NCI-H345 (cell line): ENCODE results near the gene COG4.

ENCODE experiments used
- DNase-seq: peaks from one replicate; lab custom pipeline; 2025; lab: John Stamatoyannopoulos, UW

COG4 gene

DNA sequence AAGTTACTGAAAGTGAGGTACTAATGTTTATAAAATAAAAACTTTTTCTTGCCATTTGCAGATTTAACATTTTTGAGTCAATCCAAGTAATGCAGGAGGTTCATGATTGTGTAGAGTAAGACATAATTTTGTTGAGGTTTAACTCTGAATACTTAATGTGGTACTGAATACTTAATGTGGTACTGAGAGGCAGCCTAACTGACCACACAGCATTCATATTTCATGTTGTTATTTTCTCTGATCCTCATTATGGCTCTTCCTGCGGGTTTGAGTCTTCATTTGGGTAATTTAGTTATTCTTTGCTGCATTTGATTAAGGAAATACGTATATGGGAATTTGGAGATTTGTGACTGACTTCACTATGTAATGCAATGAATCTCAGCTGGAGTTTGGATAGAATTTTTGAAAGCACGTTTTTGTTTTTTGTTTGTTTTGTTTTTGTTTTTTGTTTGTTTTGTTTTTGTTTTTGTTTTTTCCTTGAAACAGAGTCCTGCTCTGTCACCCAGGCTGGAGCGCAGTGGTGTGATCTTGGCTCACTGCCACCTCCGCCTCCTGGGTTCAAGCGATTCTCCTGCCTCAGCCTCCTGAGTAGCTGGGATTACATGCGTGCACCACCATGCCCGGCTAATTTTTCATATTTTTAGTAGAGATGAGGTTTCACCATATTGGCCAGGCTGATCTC, 4.1 kb upstream of the COG4 start:
- no peak for DNase-seq

DNA sequence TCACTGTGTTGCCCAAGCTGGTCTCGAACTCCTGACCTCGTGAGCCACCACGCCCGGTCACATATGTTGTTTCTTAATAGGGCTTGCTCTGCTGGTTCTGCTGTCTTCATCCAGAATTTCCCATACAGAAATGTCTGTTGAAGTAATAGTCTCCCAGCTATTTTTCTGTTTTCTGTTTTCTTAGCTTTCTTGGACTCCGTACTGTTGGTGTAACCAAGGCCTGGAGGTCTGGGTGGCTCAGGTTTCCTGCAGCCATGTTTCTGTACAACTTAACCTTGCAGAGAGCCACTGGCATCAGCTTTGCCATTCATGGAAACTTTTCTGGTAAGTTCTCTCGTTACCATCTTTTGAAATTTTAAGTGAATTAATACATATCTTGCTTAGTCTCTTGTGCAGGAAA, 3.0 kb upstream of the COG4 start:
- DNase-seq = no peak

DNA sequence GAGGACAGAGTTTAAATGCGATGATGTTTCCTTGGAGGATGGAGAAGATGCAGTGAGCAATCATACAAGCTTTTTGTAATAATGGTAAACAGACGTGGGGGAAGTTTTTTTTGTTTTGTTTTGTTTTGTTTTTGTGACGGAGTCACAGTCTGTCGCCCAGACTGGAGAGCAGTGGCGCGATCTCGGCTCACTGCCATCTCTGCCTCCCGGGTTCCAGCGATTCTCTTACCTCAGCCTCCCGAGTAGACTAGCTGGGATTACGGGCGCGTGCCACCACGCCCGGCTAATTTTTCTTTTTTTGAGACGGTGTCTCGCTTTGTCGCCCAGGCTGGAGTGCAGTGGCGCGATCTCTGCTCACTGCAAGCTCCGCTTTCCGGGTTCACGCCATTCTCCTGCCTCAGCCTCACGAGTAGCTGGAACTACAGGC, 1.1 kb upstream of the COG4 start:
- DNase-seq = peak; percentile 1

DNA sequence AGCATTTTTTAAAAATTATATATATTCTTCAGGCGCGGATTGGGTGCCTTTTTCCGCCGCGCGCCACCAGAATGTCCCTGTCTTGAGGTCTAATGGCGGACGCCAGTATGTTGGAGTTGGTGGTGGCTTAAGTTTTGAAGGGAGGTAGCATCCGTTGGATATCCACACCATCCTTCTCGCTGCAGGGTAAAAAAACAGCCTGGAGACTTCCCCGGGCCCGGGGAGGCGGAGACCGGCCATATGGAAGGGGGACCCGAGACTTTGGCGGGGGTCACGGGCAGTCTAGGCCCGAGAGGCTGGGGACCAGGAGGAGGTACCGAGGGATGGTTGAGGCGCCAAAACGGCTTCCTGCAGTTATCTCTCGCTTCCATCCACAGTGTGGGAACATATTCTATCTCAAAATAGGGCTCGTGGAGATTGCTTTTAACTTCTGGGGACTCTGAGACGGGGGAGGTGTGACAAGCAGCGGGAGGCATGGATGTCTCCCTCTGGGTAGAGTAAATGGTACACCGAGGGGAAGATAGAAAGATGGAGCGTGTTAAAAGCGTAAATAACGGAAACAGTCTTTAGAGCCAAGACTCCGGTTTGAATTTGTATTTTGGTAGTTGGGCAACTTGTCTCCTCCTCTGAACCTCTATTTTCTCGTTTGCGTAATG, 517 bp upstream of the COG4 start, which contains the start of gene SF3B3:
TSS of gene SF3B3 (plus strand) at position 74 of the 656 bp plus-strand sequence. CDS start 2,841 bp downstream, outside the sequence.
- peak; percentile 71 for DNase-seq

DNA sequence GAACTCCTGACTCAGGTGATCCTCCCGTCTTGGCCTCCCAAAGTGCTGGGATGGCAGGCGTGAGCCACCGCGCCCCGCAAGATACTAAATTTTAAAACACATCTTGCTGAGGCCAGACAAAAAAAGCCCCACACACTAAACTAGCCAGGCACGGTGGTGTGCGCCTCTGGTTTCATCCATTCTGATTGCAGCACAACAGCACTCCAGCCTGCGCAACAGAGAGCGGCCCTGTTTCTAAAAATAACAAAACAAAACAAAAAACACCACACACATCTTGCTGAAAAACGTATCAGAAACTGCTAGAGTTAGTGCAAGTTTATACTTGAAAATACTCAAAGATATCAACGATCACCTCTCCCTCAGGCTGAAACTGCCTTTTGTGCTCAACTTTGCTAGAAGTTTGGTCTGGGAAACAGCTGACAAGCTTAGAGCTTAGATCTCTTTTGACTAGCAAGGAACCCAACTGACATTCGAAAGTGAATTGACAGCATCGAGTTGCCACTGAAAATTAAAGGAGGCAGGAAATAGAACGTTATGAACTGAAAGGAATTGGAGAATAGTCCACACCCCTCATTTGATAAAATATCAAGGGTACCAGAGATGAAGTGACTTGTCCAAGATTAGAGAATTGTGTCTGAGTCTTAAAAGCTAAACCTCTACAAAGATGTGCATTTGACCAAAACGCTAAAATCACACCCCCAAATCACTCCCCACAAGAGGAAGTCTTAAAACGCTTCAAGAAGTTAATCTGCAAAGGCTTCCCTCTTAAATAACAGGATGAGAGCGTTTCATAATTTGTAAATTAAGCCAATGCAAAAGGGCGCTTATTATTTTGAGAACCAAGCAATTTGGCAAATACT, 908 bp downstream of the COG4 start:
- no peak for DNase-seq

DNA sequence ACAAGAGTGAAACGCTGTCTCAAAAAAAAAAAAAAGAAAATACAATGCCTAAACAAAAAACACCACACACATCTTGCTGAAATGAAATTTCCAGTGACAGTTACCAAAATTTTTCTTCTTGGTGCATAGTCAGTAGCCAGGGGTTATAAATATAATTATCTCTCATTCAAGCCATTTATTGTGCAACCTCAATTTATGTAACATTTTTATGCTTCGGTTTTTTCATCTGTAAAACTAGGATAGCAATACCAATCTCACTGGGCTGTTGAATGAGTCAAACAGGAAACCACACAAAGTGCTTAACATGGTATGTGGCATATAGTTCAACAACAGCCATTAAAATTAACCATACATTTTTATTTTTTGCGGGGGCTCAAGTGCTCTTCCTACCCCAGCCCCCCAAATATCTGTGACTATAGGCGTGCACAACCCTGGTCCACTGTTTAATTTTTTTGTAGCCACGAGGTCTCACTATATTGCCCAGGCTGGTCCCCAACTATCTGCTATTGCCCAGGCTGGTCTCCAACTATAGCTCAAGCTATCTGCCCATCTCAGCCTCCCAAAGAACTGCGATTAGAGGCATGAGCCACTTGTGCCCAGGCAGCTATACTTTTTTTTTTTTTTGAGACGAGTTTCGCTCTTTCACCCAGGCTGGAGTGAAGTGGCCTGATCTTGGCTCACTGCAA, 2.6 kb downstream of the COG4 start:
- no peak for DNase-seq

DNA sequence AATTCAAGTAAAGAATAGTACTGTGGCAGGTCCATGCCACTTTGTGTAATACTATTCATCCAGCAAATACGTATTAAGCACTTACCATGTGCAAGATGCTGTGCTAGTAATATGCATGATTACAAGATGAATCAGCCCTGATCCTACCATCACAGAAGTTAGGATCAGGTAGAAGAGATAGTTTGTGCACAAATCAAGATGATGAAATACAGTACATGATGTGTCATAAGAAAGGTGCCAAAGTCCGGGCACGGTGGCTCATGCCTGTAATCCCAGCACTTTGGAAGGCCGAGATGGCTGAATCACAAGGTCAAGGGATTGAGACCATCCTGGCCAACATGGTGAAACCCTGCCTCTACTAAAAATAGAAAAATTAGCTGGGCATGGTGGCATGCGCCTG, 10.9 kb downstream of the COG4 start:
- no peak for DNase-seq

DNA sequence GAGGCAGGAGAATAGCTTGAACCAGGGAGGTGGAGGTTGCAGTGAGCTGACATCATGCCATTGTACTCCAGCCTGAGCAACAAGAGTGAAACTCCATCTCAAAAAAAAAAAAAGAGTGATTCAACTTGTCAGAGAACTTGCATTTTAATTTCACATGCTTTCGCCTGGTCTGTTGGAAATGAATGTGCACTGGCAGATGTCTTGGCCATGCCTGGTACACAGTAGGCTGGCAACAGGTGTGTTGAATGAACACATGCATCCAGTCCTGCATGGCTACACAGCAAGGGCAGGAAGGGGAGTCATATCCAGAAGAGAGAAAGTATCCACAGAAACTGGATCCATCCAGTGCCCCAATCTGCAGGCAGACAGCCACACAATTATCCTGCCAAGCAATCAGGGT, 11.5 kb downstream of the COG4 start:
- no peak for DNase-seq

DNA sequence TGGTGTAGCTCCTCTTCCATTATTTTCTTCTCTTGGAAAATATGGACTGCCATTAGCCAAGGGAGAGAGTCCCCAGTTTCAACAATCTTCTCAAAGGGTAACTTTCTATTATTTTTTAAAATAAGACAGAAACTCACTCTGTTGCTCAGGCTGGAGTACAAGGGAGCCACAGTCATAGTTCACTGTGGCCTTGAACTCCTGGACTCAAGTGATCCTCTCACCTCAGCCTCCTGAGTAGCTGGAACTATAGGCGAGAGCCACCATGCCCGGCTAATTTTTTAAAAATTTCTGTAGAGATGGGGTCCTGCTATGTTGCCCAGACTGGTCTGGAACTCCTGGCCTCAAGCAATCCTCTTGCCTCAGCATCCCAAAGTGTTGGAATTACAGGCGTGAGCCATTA, 13.1 kb downstream of the COG4 start:
- DNase-seq = no peak

DNA sequence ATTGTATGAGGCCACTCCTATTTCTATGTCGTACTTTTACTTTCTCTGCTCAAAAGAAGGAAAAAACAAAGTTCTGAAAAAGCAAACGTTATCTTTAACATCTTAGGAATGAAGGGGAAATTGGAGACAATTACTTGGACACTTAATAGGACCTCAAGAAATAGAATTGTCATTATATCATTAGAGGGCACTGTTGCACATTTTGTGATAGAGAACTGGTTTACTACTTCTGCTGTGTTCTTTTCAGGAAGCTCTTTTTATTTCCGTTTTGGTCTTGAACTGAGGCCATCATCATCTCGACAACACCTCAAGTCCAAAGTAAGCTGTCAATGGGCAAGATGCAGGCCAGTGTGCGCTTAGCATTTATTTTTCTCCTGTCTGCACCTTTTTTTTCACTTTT, 14.6 kb downstream of the COG4 start:
- no peak for DNase-seq

DNA sequence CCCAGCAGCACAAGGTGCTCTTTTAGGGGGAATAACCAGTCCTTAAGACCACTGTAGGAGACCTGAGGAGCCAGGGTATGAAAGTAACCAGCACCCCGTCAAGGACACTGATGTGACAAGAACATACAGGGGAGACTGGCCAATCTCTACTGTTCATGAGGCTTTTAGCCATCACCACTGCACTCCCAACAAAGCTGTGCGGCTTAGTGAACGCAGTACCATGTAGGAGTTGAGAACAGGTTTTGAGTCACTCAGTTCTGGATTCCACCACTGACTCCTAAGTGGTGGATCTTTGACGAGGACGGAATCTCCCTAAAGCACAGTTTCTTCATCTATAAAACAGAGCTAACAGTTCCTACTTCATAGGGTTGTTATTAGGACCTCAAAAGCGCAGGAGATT, 26.8 kb downstream of the COG4 start:
- no peak for DNase-seq

DNA sequence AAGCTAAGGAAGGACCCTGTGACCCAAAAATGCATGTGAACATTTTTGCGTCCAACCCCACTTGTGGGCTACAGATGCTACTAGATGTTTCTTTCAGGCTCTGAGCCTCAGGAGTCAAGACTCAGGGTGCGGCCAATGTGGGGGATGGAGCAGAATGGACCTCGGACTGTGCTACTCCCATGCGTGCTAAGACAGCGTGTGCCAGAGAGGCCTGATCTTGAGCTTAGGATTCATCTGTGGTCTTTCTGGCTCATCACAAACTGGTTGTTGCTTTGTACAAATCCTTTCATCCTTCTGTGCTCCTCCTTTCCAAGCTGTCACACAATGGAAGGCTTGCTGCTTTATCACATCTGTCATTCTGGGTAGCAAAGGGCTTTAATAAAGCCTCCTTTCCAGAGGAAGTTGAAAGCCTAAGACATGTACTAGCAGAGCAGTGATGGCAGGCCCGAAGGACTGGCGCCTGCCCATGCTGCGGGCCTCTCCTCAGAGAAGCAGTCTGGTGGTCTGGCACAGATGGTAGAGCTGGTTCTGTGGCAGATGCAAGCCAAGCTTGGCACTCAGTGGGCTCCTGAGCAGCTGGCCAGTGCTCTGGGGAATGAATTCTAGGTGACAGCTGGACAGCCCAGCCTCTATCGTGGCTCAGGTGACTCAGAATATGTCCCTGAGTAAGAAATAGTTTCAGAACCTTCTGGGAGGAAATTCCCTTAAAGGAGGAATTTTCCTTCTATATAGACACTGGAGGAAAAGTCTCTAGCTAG, 27.8 kb downstream of the COG4 start:
- no peak for DNase-seq

DNA sequence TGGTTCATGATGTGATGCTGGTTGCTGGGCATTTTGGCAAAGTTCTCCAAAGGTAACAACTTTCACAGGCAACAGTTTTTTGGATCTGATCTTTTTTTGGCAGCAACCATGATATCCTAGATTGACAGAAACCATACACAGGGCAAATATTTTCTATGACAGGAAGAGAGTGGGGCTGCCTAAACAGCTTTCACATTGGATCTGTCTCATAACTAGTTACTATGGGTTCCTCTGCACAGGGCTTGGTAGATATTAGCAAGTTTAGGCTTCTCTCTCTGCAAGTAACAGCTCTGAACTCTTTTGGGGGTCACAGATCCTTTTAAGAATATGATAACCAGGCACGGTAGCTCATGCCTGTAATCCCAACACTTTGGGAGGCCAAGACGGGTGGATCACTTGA, 28.6 kb downstream of the COG4 start:
- DNase-seq = no peak

DNA sequence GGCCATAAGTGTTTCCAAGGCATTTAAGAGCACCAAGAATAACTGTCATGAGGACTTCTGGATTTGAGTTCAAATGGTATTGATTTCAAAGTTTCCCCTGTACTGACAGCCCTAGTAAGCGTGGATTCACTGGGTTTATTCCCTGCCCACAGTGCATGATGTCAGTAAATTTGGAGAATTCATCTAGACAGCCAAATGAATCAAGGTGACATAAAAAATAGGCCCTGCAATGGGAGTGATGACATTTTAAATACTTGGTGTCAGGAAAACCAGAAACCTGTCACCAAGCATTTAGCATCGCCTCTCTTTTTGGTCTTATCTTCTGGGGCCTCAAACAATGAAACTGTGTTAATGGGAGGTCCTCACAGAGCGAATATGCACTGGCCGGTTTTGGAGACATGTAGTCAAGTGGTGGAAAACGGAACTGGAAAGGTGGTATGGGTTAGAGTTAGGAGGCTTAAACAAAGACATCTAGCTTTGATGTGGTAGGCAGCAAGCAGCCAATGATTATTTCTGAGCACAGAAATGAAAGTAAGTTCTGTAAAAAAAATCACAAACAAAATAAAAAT, 29.1 kb downstream of the COG4 start:
- no peak for DNase-seq

DNA sequence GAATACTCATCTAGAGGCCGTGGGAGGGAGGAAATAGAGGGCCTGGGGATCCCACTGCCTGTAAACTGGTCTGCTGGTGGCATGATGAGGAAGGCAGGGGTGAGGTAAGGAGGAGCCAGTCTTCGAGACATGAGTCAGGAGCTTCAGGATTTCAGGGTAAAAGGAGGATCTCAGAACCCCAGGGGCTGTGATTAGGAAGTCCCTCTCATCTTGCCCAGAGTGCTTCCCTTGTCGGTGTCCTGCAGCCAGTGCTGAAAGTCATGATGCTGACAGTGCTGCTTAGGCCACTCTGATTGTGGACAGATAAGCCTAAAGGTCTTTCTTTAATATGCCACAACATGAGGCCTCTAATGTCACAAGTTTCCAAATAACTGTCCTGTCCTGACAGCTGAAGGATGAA, 29.6 kb downstream of the COG4 start:
- no peak for DNase-seq

DNA sequence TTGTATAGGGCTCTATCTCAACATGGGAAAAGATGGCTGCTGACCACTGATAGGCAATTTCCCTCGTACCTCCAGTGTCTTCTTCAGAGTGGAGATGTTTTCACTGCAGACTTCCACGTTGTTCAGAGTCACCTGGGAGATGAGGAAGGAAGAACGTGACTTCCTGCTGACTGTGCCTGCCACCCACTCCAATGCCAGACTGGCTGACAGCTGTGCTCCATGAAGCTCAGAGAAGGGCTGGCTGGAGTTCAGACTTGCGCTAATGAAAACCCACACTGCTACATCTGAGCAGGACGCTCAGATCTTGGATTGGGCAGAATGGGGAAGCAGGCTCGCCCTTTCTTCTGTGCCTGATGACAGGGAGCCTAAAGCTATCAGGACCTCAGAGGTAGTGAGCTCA, 33.1 kb downstream of the COG4 start:
- no peak for DNase-seq

DNA sequence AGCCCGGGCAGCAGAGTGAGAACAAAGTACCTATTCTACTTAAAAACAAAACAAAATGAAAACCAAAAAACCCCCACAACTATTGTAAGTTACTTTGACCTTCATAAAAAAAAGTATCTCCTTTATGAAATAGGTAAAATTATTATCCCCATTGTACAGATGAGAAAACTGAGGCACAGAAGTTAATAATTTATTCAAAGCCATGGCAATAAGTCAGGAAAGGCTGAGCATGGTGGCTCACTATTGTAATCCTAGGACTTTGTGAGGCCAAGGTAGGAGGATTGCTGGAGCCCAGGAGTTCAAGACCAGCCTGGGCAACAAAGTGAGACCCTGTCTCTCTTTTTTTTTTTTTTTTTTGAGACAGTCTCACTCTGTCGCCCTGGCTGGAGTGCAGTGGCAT, 38.5 kb downstream of the COG4 start:
- no peak for DNase-seq

DNA sequence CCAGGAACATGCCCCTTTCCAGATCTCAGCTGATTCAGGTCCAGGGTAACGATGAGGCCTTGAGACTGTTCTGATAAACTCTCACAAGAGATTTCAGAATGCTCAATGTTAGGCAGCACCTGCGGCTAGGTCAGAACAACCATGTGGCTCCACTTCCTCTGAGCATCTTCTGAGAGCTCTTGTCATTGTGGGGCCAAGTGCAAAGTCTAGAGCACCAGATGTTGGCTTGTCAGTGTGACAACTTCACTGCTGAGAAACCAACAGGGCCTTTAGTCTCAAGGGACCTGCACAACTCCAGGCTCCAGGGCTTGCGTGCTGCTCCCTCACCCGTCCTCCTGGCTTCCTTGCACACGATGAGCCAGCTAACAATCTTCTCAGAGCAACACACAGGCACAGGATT, 39.9 kb downstream of the COG4 start:
- no peak for DNase-seq

DNA sequence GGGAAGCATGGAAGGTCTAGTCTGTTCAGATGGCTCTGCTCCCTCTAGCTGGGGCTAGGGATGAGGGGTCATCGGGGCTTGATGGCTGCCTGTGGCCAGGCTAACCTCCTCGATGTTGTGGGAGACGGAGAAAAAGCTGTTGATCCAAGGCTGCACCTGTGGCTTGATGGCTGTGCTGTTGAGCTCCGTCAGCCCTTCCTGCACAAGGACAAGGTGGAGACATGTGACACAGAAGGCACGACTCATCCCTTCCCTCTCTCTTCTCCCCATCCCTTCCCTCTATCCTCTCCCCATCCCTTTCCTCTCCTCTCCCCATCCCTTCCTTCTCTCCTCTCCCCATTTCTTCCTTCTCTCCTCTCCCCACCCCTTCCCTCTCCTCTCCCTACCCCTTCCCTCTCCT, 40.7 kb downstream of the COG4 start:
- no peak for DNase-seq

DNA sequence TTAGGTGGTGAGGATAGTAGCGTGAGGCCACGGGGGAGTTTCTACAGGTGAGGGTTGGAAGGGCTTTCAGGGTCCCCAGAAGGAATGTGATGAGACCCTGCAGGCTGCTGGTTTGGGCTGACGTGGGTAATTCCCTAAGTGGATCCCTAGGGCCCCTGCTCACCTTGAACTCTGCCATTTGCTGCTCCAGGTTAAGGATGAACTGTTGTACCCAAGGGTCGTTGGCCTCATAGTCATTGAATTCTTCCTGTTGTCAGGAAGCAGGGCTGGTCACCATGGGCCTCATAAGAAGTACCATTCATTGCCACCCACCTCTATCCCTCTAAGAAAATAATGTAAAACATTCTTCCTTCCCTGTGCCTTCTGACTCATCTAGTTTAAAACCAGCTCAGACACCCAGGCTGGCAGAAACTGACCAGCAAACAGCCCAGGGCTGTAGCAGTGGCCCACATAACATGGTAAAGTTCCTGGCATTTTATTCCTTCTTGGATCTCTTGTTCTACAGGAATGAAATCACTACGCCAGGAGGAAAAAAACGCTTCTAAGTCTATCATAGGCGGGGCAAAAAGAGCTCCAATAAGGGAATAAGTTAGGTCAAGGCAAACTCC, 41.3 kb downstream of the COG4 start:
- no peak for DNase-seq
